ENCODE results near the gene INHBB.

GRCh38 chr2:120338015-120338414 is 7.9 kb upstream of the INHBB start:
- no peak for TF ChIP-seq PKNOX1 (IDR thresholded peaks at IDR 0.05)
- no peak for TF ChIP-seq ELF4 (IDR thresholded peaks at IDR 0.05)
- no peak for TF ChIP-seq TARDBP (IDR thresholded peaks at IDR 0.05)
- no peak for TF ChIP-seq FOXM1 (IDR thresholded peaks at IDR 0.05; ENCODE audit: borderline replicate concordance)
- TF ChIP-seq CTBP1 (IDR thresholded peaks at IDR 0.05; ENCODE audit: borderline replicate concordance), result no peak
- TF ChIP-seq BHLHE40 (IDR thresholded peaks at IDR 0.05; ENCODE audit: borderline replicate concordance), result no peak
- no peak for TF ChIP-seq SUZ12 (IDR thresholded peaks at IDR 0.05)
- no peak for TF ChIP-seq NFRKB (IDR thresholded peaks at IDR 0.05)
